Measurements from ENCODE around the gene MGLL.
"Not testable (repeated sequence)": the region's sequence is repeated elsewhere in the genome, so short reads cannot be mapped to it uniquely, and the experiment has no call there.

DNA sequence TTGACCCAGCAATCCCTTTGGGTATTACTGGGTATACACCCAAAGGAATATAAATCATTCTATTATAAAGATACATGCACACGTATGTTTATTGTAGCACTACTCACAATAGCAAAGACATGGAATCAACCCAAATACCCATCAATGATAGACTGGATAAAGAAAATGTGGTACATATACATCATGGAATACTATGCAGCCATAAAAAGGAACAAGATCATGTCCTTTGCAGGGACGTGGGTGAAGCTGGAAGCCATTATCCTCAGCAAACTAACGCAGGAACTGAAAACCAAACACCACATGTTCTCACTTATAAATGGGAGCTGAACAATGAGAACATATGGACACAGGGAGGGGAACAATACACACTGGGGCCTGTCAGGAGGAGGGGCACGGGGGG, 117.5 kb downstream of the MGLL start:
- TF ChIP-seq, protein P1, sequence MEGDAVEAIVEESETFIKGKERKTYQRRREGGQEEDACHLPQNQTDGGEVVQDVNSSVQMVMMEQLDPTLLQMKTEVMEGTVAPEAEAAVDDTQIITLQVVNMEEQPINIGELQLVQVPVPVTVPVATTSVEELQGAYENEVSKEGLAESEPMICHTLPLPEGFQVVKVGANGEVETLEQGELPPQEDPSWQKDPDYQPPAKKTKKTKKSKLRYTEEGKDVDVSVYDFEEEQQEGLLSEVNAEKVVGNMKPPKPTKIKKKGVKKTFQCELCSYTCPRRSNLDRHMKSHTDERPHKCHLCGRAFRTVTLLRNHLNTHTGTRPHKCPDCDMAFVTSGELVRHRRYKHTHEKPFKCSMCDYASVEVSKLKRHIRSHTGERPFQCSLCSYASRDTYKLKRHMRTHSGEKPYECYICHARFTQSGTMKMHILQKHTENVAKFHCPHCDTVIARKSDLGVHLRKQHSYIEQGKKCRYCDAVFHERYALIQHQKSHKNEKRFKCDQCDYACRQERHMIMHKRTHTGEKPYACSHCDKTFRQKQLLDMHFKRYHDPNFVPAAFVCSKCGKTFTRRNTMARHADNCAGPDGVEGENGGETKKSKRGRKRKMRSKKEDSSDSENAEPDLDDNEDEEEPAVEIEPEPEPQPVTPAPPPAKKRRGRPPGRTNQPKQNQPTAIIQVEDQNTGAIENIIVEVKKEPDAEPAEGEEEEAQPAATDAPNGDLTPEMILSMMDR (conservative IDR thresholded peaks at IDR 0.05; ENCODE audit: low read length) = not testable (repeated sequence)
- not testable (repeated sequence) for TF ChIP-seq EZH2phosphoT487 (IDR thresholded peaks at IDR 0.05; ENCODE audit: borderline replicate concordance, low read depth, low read length)

Data from OCI-LY7 (cell line).